GM12878 (cell line): ENCODE results near the gene PELO. TPM values are rescaled to one million over a fixed set of nuclear protein-coding genes. Genes with fewer than 3 reads are reported as not detected.

Experiments
- ATAC-seq: fragments of 200-7000 bp; cut with Tn5 transposase; 3 replicates; pipeline ENCODE4 v1.9.1; 2020; ENCODE audit warnings: mild to moderate bottlenecking, moderate library complexity
- BruUV-seq: library from RNA; stranded (reverse); fragments of 400-500 nt; replicated peaks from 2 replicates; lab custom pipeline; 2021; lab: Mats Ljungman, UMichigan
- CTCF ChIA-PET: fragments of 300-600 bp; sonication (Branson Sonifier 250); formaldehyde crosslinking; extraction: SDS; loops from one replicate; lab custom pipeline; 2021; ENCODE audit warnings: inconsistent platforms; lab: Yijun Ruan, JAX
- POLR2A ChIA-PET: fragments of 350-600 bp; formaldehyde crosslinking; extraction: SDS; loops from one replicate; lab custom pipeline; 2021; ENCODE audit warnings: inconsistent platforms; lab: Charles Lee
- RAD21 ChIA-PET: fragments of 300-600 bp; sonication (Branson Sonifier 250); formaldehyde crosslinking; loops from one replicate; lab custom pipeline; 2023; ENCODE audit warnings: antibody characterized with exemption; ENCODE audit not compliant: unreplicated experiment; lab: Charles Lee
- SMC1A ChIA-PET: fragments of 300-600 bp; sonication (Branson Sonifier 250); formaldehyde crosslinking; loops from one replicate; lab custom pipeline; 2023; ENCODE audit not compliant: unreplicated experiment, uncharacterized antibody; lab: Charles Lee
- DNase-seq: peaks from one replicate; pipeline ENCODE4 v3.0.0-alpha.2; 2011; ENCODE audit warnings: low read depth, low spot score
- FAIRE-seq: peaks from 3 replicates; lab custom pipeline; 2011; peaks lifted over from hg19 to GRCh38; lab: Jason Lieb, UNC
- H2AFZ ChIP-seq: 2 replicates; pipeline ENCODE4 v1.6.0; 2011; ENCODE audit warnings: low read depth, low read length, control low read depth; ENCODE audit not compliant: control insufficient read depth
- H3K27ac ChIP-seq: 2 replicates; pipeline ENCODE4 v1.5.1; 2011; ENCODE audit warnings: control low read depth; ENCODE audit not compliant: control insufficient read depth, insufficient read depth
- H3K27me3 ChIP-seq, 2 experiments: replicated peaks in 1 of 2; 2 replicates each; pipeline versions ENCODE4 v1.6.0 to v1.6.1; 2011; ENCODE audit warnings: low read length in 1 of 2; ENCODE audit not compliant: control insufficient read depth in 2 of 2, insufficient read depth in 2 of 2
- H3K36me3 ChIP-seq, 2 experiments: 2 replicates each; pipeline ENCODE4 v1.5.1; 2011; ENCODE audit warnings: low read length in 1 of 2; ENCODE audit not compliant: control insufficient read depth in 2 of 2, insufficient read depth in 2 of 2
- H3K4me1 ChIP-seq: 2 replicates; pipeline ENCODE4 v1.6.1; 2011; ENCODE audit warnings: mild to moderate bottlenecking, low read length, moderate library complexity, mixed read lengths; ENCODE audit not compliant: control insufficient read depth, insufficient read depth
- H3K4me2 ChIP-seq: 2 replicates; pipeline ENCODE4 v1.6.0; 2011; ENCODE audit warnings: control low read depth; ENCODE audit not compliant: control insufficient read depth, insufficient read depth
- H3K4me3 ChIP-seq: fragments of 200-600 bp; sonication (generic); 2 replicates; pipeline ENCODE4 v1.5.1; 2016
- H3K79me2 ChIP-seq: 2 replicates; pipeline ENCODE4 v1.6.0; 2011; ENCODE audit warnings: low read length; ENCODE audit not compliant: control insufficient read depth, insufficient read depth
- H3K9ac ChIP-seq: 2 replicates; pipeline ENCODE4 v1.8.0; 2011; ENCODE audit warnings: low read length, control low read depth, mixed read lengths; ENCODE audit not compliant: control insufficient read depth, insufficient read depth
- H3K9me3 ChIP-seq: replicated peaks from 3 replicates; pipeline ENCODE4 v1.5.1; 2011; ENCODE audit warnings: mild to moderate bottlenecking, low read length; ENCODE audit not compliant: control insufficient read depth, insufficient read depth
- H4K20me1 ChIP-seq: 2 replicates; pipeline ENCODE4 v1.6.0; 2011; ENCODE audit not compliant: control insufficient read depth, insufficient read depth
- ASH2L ChIP-seq: fragments of 300-600, 200-600 bp; sonication (generic); IDR thresholded peaks from 2 replicates; pipeline ENCODE4 v1.6.1; 2017; ENCODE audit warnings: low read depth, mild to moderate bottlenecking, borderline replicate concordance
- CHD4 ChIP-seq: fragments of 200-600 bp; sonication (generic); IDR thresholded peaks from 2 replicates; pipeline ENCODE4 v1.6.1; 2016; ENCODE audit warnings: mild to moderate bottlenecking
- CREB1 ChIP-seq: IDR thresholded peaks from 2 replicates; pipeline ENCODE4 v1.6.1; 2012; ENCODE audit warnings: low read depth, mild to moderate bottlenecking, inconsistent platforms
- E2F4 ChIP-seq: IDR thresholded peaks from 2 replicates; pipeline ENCODE4 v1.6.1; 2012; ENCODE audit warnings: low read depth, low read length, improper control_type of control experiment
- NFXL1 ChIP-seq: fragments of 450-650 bp; IDR thresholded peaks from 2 replicates; pipeline ENCODE4 v1.6.1; 2017; ENCODE audit warnings: antibody characterized with exemption, mild to moderate bottlenecking, borderline replicate concordance
- NR2C2 ChIP-seq: IDR thresholded peaks from 2 replicates; pipeline ENCODE4 v1.6.1; 2011; ENCODE audit warnings: borderline replicate concordance, low read depth; ENCODE audit not compliant: control insufficient read depth, insufficient read length
- RAD21 ChIP-seq: IDR thresholded peaks from 2 replicates; pipeline ENCODE4 v1.6.1; 2011; ENCODE audit warnings: mild to moderate bottlenecking, low read depth, low read length, moderate library complexity; ENCODE audit not compliant: insufficient read depth
- SMAD5 ChIP-seq: IDR thresholded peaks from 2 replicates; pipeline ENCODE4 v1.6.1; 2016; ENCODE audit warnings: antibody characterized with exemption, low read depth
- SPI1 ChIP-seq: IDR thresholded peaks from 2 replicates; pipeline ENCODE4 v1.6.1; 2011; ENCODE audit warnings: low read depth, mild to moderate bottlenecking, low read length, moderate library complexity, borderline replicate concordance; ENCODE audit not compliant: insufficient read depth
- SREBF1 ChIP-seq: IDR thresholded peaks from 2 replicates; pipeline ENCODE4 v1.6.1; 2012; ENCODE audit warnings: mild to moderate bottlenecking, low read length
- TCF12 ChIP-seq: IDR thresholded peaks from 2 replicates; pipeline ENCODE4 v1.6.1; 2011; ENCODE audit warnings: low read depth, mild to moderate bottlenecking, low read length
- ZNF217 ChIP-seq: fragments of 450-650 bp; IDR thresholded peaks from 2 replicates; pipeline ENCODE4 v1.6.1; 2017; ENCODE audit warnings: antibody characterized with exemption, mild to moderate bottlenecking
- WGBS: methylation state at CpG from one replicate; pipeline ENCODE4 v1.1.6; 2016; ENCODE audit warnings: low lambda C conversion rate; ENCODE audit not compliant: insufficient replicate concordance, insufficient coverage; ENCODE audit errors: missing lambda C conversion rate; 5-methylcytosine and 5-hydroxymethylcytosine counted together
- in situ Hi-C: fragments of 300-500 bp; cut with MboI; formaldehyde crosslinking; loops from 9 replicates; pipeline ENCODE4 v1.14.3; 2018; ENCODE audit warnings: mixed read lengths
- intact Hi-C: fragments of 100-400 bp; cut with micrococcal nuclease; formaldehyde crosslinking; loops from one replicate; pipeline ENCODE4 v1.14.2; 2022; ENCODE audit not compliant: unreplicated experiment
- polyA plus RNA-seq, 11 experiments: library from polyadenylated mRNA; depleted of rRNA in 4 of 11; unstranded in 6 of 11; stranded (reverse) in 5 of 11; fragments of >200 nt; fragmentation: Nextera tagmentation in 4 of 11; fragmentation: Illumina TruSeq in 1 of 11; extraction: Ambion mirVana in 4 of 11; extraction: Trizol in 1 of 11; gene quantifications; 1 replicate in 1 of 11; 2 replicates in 10 of 11; pipeline versions ENCODE4 v1.2.1 to v1.2.3, GENCODE V29; 2011 to 2016; ENCODE audit warnings: inconsistent platforms in 2 of 11, missing spikeins in 2 of 11, low read depth in 1 of 11
- total RNA-seq, 4 experiments: library from RNA; depleted of rRNA in 3 of 4; stranded (reverse); fragments of >200 nt in 3 of 4; fragmentation: Illumina TruSeq in 1 of 4; extraction: Trizol in 1 of 4; gene quantifications; 2 replicates each; pipeline versions ENCODE4 v1.2.1 to v1.2.3, GENCODE V29; 2013 to 2021
- TF ChIP-seq, protein P1 (sequence below): IDR thresholded peaks from 2 replicates; pipeline ENCODE4 v1.6.1; 2011; ENCODE audit warnings: low read depth, mild to moderate bottlenecking, low read length, moderate library complexity, borderline replicate concordance; ENCODE audit errors: extremely low read depth

The PELO gene
- total and polyA plus RNA-seq, 10 of the 15 experiments (the other 5 are each of a cell fraction or from before 2014, with no cell fraction given): 5.6 to 11.9 (median 8.7) TPM

GRCh38 chr5:52791366-52791765 lies 3.6 kb downstream of the PELO start:
- RAD21 ChIA-PET: no interaction called here
- no peaks in the 10 kb centered on the region for H3K79me2 ChIP-seq
- SMC1A ChIA-PET: interaction anchor here (0.5 to 2.1 kb wide), 2 partner anchors 58 to 124 kb away, joined by 3 to 5 read pairs; no protein-coding TSS in a partner anchor
- no peaks in the 10 kb centered on the region; the same call in 1 of the 2 replicates for H3K4me1 ChIP-seq
- DNase-seq (no peak), FAIRE-seq (no peak), ATAC-seq (no peak)
- no peak overlapping the region for H2AFZ ChIP-seq
- no peaks in the 10 kb centered on the region for H3K36me3 ChIP-seq
- H3K9ac ChIP-seq: no peak overlapping the region
- no TSS peak for BruUV-seq
- peaks cover 7 to 8% of the 10 kb centered on the region in 2 experiments; a peak in 3 of 4 replicates for H3K27me3 ChIP-seq
- H3K4me2 ChIP-seq: no peak overlapping the region
- H3K4me3 ChIP-seq: no peak overlapping the region
- POLR2A ChIA-PET: no interaction called here
- in situ Hi-C loops (loop anchor here (5.0 to 10.0 kb wide), 2 partner anchors 126 to 303 kb away; no protein-coding TSS in a partner anchor), intact Hi-C loops (no loop called here)
- no peaks in the 10 kb centered on the region for H4K20me1 ChIP-seq
- TF ChIP-seq NR2C2: no peak
- TF ChIP-seq ASH2L: no peak
- no peak for TF ChIP-seq TCF12
- TF ChIP-seq, protein P1, sequence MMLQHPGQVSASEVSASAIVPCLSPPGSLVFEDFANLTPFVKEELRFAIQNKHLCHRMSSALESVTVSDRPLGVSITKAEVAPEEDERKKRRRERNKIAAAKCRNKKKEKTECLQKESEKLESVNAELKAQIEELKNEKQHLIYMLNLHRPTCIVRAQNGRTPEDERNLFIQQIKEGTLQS: no peak
- TF ChIP-seq ZNF217: no peak
- TF ChIP-seq CREB1: no peak
- no peak for TF ChIP-seq SMAD5
- no peak for TF ChIP-seq SPI1
- no peak for TF ChIP-seq NFXL1
- no peak for TF ChIP-seq SREBF1
- TF ChIP-seq E2F4: no peak
- no peak for TF ChIP-seq RAD21
- no peak for TF ChIP-seq CHD4
- WGBS: 36% methylated on average over 1 of the region's 1 CpG
- CTCF ChIA-PET: interaction anchor here (1.3 to 3.1 kb wide), 2 partner anchors 8 to 124 kb away, joined by 8 to 10 read pairs; no protein-coding TSS in a partner anchor
- no peaks in the 10 kb centered on the region for H3K9me3 ChIP-seq
- no peak overlapping the region for H3K27ac ChIP-seq
